ENCODE results near the gene TAF5. TPM values are rescaled to one million over a fixed set of nuclear protein-coding genes. Genes with fewer than 3 reads are reported as not detected.
"Not testable (repeated sequence)": the region's sequence is repeated elsewhere in the genome, so short reads cannot be mapped to it uniquely, and the experiment has no call there.

Gene TAF5
- total and polyA plus RNA-seq, 2 experiments from 2014 or later, result 4.6 to 7.1 TPM

GRCh38 chr10:103416436-103417147, 48.8 kb downstream of the TAF5 start:
- Histone ChIP-seq H3K36me3 (peaks cover 77% of the 10 kb centered on the region), H3K9me3 (ENCODE audit: low read depth) (no peaks in the 10 kb centered on the region), H3K4me3 (no peak overlapping the region), H3K27ac (no peak overlapping the region), H3K27me3 (no peaks in the 10 kb centered on the region), H3K4me1 (ENCODE audit: low read depth) (no peaks in the 10 kb centered on the region)
- peak; percentile 58 for TF ChIP-seq CTCF (IDR thresholded peaks at IDR 0.05; ENCODE audit: low read depth, low read length)
- DNase-seq (ENCODE audit: low read depth in 1 of 2, low spot score in 1 of 2), result peak; percentile 66 to 82

- not testable (repeated sequence) for H3K27ac ChIP-seq; H3K4me1 ChIP-seq (ENCODE audit: low read depth); H3K27me3 ChIP-seq; H3K4me3 ChIP-seq; H3K9me3 ChIP-seq (ENCODE audit: low read depth); DNase-seq (ENCODE audit: low read depth in 1 of 2, low spot score in 1 of 2)
- peaks cover 76% of the 10 kb centered on the region for H3K36me3 ChIP-seq
Observed at GRCh38 chr10:103417148-103417469, 49.3 kb downstream of the TAF5 start.

GRCh38 chr10:103417601-103418000, 49.8 kb downstream of the TAF5 start:
- H3K27me3 ChIP-seq, result no peaks in the 10 kb centered on the region
- H3K27ac ChIP-seq, result no peak overlapping the region
- no peak overlapping the region for H3K4me3 ChIP-seq
- DNase-seq (ENCODE audit: low read depth in 1 of 2, low spot score in 1 of 2), result no peak
- H3K9me3 ChIP-seq (ENCODE audit: low read depth), result no peaks in the 10 kb centered on the region
- no peak for TF ChIP-seq CTCF (IDR thresholded peaks at IDR 0.05; ENCODE audit: low read depth, low read length)
- H3K4me1 ChIP-seq (ENCODE audit: low read depth), result no peaks in the 10 kb centered on the region
- peaks cover 76% of the 10 kb centered on the region for H3K36me3 ChIP-seq

DNA sequence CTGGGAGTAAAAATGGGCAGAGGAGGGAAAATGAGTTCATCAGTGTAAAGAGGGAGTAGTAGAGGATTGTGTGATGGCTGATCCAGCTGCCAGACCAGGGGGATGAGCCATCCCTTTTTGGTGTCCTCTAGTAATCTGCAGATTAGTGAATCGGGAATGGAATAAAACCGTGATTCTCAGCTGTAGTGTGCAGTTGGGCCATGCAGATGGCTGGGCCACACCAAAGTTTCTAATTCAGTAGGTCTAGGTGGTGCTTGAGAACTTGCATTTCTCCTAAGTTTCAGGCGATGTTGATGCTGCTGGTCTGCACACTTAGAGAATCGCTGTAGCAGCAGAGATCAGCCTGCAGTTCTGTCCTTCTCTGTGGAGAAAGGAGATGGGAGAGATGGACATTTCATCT, 51.3 kb downstream of the TAF5 start:
- TF ChIP-seq CTCF (IDR thresholded peaks at IDR 0.05; ENCODE audit: low read depth, low read length), result no peak
- Histone ChIP-seq H3K36me3 (peaks cover 75% of the 10 kb centered on the region), H3K4me1 (ENCODE audit: low read depth) (no peaks in the 10 kb centered on the region), H3K27me3 (no peaks in the 10 kb centered on the region), H3K9me3 (ENCODE audit: low read depth) (no peaks in the 10 kb centered on the region), H3K27ac (no peak overlapping the region), H3K4me3 (no peak overlapping the region)
- no peak for DNase-seq (ENCODE audit: low read depth in 1 of 2, low spot score in 1 of 2)

DNA sequence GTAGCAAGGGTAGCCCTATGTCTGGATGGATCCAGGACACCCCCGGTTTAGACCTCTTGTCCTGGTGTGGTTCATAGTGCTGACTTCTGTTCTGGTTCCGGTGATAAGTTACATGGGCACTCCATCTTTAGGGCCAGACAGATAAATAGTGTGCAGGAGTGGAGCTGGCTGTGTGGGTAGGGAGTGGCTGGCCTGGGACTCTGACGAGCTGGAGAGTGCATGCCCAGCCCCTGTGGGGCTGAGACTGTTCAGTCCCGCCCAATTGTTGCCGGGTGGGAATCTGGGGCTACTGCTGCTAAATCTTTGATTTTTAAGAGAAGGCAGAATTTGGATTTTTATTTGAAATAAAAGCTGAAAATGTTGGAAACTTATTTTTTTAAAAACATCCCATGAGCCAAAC, 56.0 kb downstream of the TAF5 start:
- H3K27me3 ChIP-seq, result no peaks in the 10 kb centered on the region
- no peaks in the 10 kb centered on the region for H3K4me1 ChIP-seq (ENCODE audit: low read depth)
- no peak for DNase-seq (ENCODE audit: low read depth in 1 of 2, low spot score in 1 of 2)
- H3K4me3 ChIP-seq, result no peak overlapping the region
- H3K36me3 ChIP-seq, result peaks cover 63% of the 10 kb centered on the region
- no peak for TF ChIP-seq CTCF (IDR thresholded peaks at IDR 0.05; ENCODE audit: low read depth, low read length)
- no peaks in the 10 kb centered on the region for H3K9me3 ChIP-seq (ENCODE audit: low read depth)
- no peak overlapping the region for H3K27ac ChIP-seq

DNA sequence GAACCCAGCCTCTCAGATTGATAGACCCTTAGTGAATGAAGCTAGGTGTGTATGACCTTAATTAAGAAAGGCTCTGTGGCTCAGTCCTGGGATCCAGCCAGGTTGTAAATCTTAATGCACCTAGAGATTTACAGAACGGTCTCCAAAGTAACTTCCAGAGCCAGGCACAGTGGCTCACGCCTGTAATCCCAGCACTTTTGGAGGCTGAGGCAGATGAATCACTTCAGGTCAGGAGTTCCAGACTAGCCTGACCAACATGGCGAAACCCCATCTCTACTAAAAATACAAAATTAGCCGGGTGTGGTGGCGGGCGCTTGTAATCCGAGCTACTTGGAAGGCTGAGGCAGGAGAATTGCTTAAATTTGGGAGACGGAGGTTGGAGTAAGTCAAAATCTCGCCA, 60.1 kb downstream of the TAF5 start:
- H3K36me3 ChIP-seq, result peaks cover 57% of the 10 kb centered on the region
- H3K4me3 ChIP-seq, result no peak overlapping the region
- no peaks in the 10 kb centered on the region for H3K27me3 ChIP-seq
- no peaks in the 10 kb centered on the region for H3K9me3 ChIP-seq (ENCODE audit: low read depth)
- no peak overlapping the region for H3K27ac ChIP-seq
- no peaks in the 10 kb centered on the region for H3K4me1 ChIP-seq (ENCODE audit: low read depth)
- TF ChIP-seq CTCF (IDR thresholded peaks at IDR 0.05; ENCODE audit: low read depth, low read length), result no peak
- DNase-seq (ENCODE audit: low read depth in 1 of 2, low spot score in 1 of 2), result no peak
